Fibroblast of skin of abdomen (primary cell): Measurements from ENCODE around the gene ZC3H12D.
"Not testable (repeated sequence)": the region's sequence is repeated elsewhere in the genome, so short reads cannot be mapped to it uniquely, and the experiment has no call there.

Experiments
- DNase-seq: peaks from one replicate; pipeline ENCODE4 v3.0.0-alpha.2; 2013

ZC3H12D gene

DNA sequence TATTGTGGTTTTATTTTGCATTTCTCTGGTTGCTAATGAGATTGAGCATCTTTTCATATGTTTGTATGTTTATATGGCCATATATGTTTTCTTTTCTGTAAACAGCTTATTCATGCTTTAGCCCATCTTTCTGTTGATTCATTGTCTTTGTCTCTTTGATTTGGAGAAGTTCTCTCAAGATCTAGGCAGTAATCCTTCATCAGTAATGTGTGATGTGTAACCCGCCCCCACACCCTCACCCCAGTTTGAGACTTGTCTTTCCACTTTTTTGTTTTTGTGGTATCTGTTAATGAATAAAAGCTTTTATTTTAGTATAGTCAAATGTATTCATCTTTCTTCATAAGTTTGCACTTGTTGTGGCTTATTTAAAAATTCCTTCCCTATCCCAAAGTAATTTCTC, 26.0 kb downstream of the ZC3H12D start:
- DNase-seq, result no peak

- DNase-seq, result no peak
Measured at GRCh38 chr6:149458196-149458595, 26.6 kb downstream of the ZC3H12D start.

GRCh38 chr6:149457316-149457884, 27.4 kb downstream of the ZC3H12D start:
- DNase-seq, result no peak

- no peak for DNase-seq
Measured at GRCh38 chr6:149456311-149457021, 28.3 kb downstream of the ZC3H12D start.

GRCh38 chr6:149455031-149455732, 29.6 kb downstream of the ZC3H12D start:
- no peak for DNase-seq

DNA sequence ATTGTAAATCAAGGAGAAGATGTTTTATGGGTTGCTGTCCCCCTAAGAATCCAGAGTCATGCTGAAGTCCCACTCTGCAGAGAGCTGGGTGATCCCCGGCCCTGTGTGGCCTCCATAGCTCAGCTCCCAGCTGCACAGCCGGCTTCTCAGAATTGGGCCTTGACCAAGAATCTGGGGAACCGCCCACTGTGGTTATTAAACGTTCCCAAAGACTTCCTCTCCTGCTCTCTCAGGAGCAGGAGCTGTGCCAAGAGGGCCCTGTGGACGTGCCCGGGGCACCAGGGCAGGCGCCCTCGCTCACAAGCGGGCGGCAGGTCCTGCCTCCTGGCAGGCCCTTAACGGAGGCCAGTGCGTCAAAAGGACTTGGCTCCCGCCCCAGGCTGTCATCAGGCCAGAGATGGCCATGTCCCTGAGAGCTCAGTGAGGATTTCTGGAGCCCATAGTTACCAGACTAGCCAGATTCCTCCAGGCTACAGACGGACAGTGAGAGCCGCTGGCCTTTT, 30.4 kb downstream of the ZC3H12D start:
- DNase-seq, result peak; percentile 84

DNA sequence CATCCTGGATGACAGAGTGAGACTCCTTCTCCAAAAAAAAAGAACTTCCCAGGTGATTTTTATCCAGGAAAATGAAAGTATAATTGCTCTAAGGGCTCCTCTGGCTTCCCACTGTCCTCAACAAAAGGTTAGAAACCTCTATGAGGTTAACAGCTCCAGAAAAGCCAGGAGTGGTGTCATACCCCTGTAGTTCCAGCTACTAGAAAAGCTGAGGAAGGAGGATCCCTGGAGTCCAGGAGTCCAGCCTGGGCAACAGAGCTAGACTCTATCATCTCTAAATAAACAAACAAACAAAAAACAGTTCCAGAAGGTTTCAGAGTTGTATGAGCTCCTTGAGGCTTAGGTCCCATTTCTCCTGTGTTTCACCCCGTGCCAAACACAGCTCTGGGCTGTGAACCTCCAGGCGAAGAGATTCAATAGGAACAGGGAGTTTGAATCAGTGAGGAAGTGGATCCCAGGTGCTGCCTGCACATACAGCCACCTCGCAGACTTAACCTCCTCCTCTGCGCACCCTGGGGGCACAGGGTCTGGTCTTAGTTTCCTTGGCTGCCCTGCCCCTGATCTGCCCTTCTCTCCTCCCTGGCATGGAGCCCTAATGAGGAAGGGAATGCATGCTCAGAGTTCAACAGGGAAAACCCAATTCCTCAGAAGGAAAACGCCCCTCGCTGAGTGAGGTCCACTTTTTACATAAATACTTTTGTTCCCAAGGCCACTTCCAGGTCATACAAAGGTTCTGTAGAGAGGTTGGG, 31.0 kb downstream of the ZC3H12D start:
- no peak for DNase-seq

DNA sequence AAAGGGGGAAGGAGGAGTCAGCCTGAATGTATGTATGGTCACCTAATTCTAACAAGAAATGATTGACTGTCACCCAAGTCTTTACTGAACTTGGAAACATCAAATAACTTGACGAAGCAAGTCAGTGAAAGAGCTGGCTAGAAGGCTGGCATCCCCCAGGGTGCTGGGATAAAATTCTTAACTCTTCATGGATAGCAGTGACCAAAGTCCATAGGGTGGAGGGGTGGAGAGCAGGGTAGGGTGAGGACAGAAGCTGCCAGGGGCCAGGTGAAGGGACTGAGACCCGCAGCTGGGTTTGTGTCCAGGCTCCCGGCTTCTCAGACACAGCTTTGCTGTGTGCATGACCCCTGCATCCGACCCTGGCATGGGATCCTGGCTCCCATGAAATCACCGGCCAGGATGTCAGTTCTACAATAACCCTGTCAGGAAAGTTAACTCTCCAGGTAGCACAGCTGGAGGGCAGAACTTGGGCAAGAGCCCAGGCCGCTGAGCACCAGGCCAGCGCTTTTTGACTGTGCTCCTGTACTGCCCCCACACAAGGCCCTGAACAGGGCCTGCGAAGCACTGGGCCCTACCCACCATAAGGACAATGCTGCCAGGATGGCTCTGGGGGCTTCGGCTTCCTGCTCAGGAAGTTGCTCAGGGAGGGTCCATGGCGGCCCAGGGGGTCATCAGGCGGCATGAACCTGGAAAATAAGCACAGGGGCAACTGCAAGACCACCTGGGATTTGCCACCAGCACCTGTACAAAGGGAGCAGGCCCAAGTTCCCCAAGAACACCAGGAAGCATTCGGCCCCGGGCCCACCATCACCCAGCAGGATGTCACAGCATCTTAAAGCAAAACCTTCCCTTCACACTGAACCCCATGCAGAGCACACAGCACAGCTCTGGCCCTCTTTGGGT, 32.5 kb downstream of the ZC3H12D start:
- no peak for DNase-seq

DNA sequence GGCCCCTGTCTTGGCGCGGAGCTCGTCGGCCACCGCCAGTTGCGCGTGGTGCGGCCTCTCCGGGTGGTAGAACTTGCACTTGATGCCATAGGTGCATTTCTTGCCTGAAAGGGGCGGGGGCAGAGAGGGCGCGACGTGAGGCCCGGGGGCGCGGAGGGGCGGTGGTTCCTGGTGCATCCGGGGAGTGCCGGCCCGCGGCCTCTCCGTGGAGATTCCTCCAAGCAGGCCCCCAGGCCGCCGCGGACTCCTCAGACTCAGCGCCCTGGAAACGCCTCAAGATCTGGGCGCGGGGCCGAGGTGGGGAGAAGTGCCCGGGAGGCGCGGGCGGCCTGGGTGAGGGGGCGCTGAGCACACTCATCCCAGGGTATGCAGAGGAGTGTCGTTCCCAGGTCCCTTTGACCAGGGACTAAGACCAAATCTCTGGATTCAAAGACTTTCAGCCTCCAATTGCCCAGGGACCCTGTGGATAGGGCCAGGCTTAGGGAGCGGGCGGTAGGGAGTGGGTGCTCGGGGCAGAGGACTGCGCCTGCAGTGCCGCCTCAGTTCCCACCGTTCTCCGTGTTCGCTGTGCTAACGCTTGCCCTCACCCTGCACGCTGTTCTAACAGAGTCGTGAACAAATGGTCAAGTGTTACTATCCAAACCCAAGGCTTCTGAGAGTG, 33.3 kb downstream of the ZC3H12D start:
- DNase-seq, result no peak

- DNase-seq, result no peak
Measured at GRCh38 chr6:149450679-149451375, 34.0 kb downstream of the ZC3H12D start.

DNA sequence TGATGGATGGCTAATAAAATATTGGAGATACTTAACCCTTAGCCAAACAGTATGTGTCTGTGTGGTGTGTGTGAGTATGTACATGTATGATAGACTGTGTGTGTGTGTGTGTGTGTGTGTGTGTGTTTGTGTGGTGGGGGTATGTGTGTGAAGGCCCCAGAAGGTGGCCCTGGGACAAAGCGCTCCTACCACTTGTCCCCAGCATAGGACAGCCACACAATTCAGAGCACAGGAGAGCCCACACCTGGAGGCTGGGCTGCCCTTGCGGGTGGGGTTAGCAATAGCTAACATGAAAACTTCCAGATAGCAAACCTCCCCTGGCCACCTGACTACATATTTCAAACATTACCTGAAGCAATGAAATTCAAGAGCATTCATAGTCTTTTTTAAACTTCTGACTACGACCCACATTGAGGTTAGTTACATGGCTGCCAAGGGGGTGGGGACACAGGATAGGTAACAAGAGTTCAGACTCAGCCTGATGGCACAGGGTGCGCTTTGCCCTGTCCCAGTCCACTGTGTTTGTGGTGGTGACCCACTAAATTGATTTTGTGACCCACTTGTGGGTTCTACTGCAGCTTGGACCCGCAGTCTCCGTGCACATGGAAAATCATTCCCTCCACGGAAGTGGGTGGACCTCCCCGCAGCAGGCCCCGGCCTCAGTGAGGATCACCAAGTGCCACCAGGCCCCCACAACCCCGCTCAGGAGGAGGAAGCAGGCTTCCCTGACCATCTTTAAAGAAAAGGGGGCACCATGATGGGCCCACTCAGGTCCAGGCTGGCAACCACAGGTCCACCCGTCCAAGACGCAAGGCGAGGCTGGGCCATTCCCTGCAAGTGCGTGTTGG, 34.8 kb downstream of the ZC3H12D start:
- no peak for DNase-seq

- DNase-seq, result no peak
Measured at GRCh38 chr6:149448821-149449453, 35.9 kb downstream of the ZC3H12D start.

GRCh38 chr6:149446791-149447376, 37.9 kb downstream of the ZC3H12D start:
- DNase-seq, result no peak

- DNase-seq, result no peak
Measured at GRCh38 chr6:149445573-149445972, 39.2 kb downstream of the ZC3H12D start.

GRCh38 chr6:149445095-149445466, 39.7 kb downstream of the ZC3H12D start:
- DNase-seq, result no peak

DNA sequence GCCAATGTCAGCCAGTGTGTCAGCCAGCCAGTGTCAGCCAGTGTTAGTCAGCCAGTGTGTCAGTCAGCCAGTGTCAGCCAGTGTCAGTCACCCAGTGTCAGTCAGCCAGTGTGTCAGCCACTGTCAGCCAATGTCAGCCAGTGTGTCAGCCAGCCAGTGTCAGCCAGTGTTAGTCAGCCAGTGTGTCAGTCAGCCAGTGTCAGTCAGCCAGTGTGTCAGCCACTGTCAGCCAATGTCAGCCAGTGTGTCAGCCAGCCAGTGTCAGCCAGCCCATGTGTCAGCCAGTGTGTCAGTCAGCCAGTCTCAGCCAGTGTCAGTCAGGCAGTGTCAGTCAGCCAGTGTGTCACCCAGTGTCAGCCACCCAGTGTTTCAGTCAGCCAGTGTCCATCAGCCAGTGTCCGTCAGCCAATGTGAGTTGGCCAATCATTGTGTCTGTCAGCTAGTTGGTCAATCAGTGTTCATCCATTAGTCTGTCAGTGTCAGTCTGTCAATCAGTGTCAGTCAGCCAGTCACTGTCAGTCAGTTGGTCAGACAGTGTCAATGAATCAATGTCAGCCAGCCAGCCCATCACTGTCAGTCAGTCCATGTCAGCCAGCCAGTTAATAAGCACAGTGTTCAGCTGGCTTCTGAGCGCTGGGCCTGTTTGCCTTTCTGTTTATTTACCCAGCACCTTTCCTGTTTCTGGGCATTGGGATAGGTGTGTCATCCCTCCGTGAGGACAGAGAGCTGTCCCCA, 40.3 kb downstream of the ZC3H12D start:
- not testable (repeated sequence) for DNase-seq

- peak; percentile 90 for DNase-seq
Measured at GRCh38 chr6:149443411-149444181, 41.2 kb downstream of the ZC3H12D start.
